PC-9 (cell line): ENCODE measurements around the gene KCNK13. TPM values are rescaled to one million over a fixed set of nuclear protein-coding genes. Genes with fewer than 3 reads are reported as not detected.

Experiments used
- BruUV-seq: library from RNA; stranded (reverse); fragments of 400-500 nt; replicated peaks from 2 replicates; lab custom pipeline; 2021; lab: Mats Ljungman, UMichigan
- CTCF ChIA-PET: fragments of 300-600 bp; sonication (Branson Sonifier 250); formaldehyde crosslinking; loops from one replicate; lab custom pipeline; 2022; ENCODE audit warnings: antibody characterized with exemption; lab: Charles Lee
- POLR2A ChIA-PET: fragments of 300-600 bp; sonication (Branson Sonifier 250); formaldehyde crosslinking; loops from one replicate; lab custom pipeline; 2022; ENCODE audit warnings: antibody characterized with exemption; ENCODE audit not compliant: unreplicated experiment; lab: Charles Lee
- DNase-seq, 2 experiments: peaks; one replicate each; pipeline versions ENCODE4 v3.0.0 to v3.0.0-alpha.2; 2015 to 2022; ENCODE audit warnings: mixed read lengths in 1 of 2
- H2AFZ ChIP-seq: fragments of 200-600 bp; sonication (generic); 2 replicates; pipeline ENCODE4 v1.8.1; 2017; ENCODE audit warnings: antibody characterized with exemption
- H3F3A ChIP-seq: fragments of 200-600 bp; sonication (generic); 2 replicates; pipeline ENCODE4 v1.8.1; 2017; ENCODE audit warnings: antibody characterized with exemption, mild to moderate bottlenecking, low read depth; ENCODE audit not compliant: insufficient read depth
- H3K27ac ChIP-seq: fragments of 200-600 bp; sonication (generic); 2 replicates; pipeline ENCODE4 v1.6.1; 2016; ENCODE audit warnings: mixed run types
- H3K27me3 ChIP-seq: fragments of 200-600 bp; sonication (generic); 2 replicates; pipeline ENCODE4 v1.6.1; 2016; ENCODE audit warnings: low read depth, mixed run types; ENCODE audit not compliant: insufficient read depth
- H3K36me3 ChIP-seq: fragments of 200-600 bp; sonication (generic); 2 replicates; pipeline ENCODE4 v1.6.1; 2016; ENCODE audit warnings: low read depth, mixed run types
- H3K4me1 ChIP-seq: fragments of 200-600 bp; sonication (generic); replicated peaks from 2 replicates; pipeline ENCODE4 v1.6.1; 2016; ENCODE audit warnings: mixed run types; ENCODE audit not compliant: insufficient read depth
- H3K4me2 ChIP-seq: fragments of 200-600 bp; sonication (generic); 2 replicates; pipeline ENCODE4 v1.6.1; 2017; ENCODE audit warnings: mixed run types
- H3K4me3 ChIP-seq: fragments of 200-600 bp; sonication (generic); 2 replicates; pipeline ENCODE4 v1.6.1; 2016; ENCODE audit warnings: mixed run types
- H3K79me2 ChIP-seq: fragments of 200-600 bp; sonication (generic); 2 replicates; pipeline ENCODE4 v1.6.1; 2017; ENCODE audit warnings: low read depth, mixed run types
- H3K9me2 ChIP-seq: fragments of 200-600 bp; sonication (generic); 2 replicates; pipeline ENCODE4 v1.8.1; 2017; ENCODE audit warnings: mild to moderate bottlenecking; ENCODE audit not compliant: insufficient read depth
- H3K9me3 ChIP-seq: fragments of 200-600 bp; sonication (generic); 2 replicates; pipeline ENCODE4 v1.8.1; 2016; ENCODE audit warnings: low read depth; ENCODE audit not compliant: insufficient read depth
- H4K20me1 ChIP-seq: fragments of 200-600 bp; sonication (generic); 2 replicates; pipeline ENCODE4 v1.8.1; 2017; ENCODE audit not compliant: insufficient read depth
- EZH2 ChIP-seq: fragments of 200-600 bp; sonication (generic); IDR thresholded peaks from 2 replicates; pipeline ENCODE4 v1.8.0; 2017; ENCODE audit warnings: antibody characterized with exemption, low read depth
- intact Hi-C: fragments of 100-400 bp; cut with micrococcal nuclease; formaldehyde crosslinking; loops from one replicate; pipeline ENCODE4 v1.10.0; 2022; ENCODE audit not compliant: unreplicated experiment
- total RNA-seq: library from RNA; stranded (reverse); gene quantifications from 2 replicates; pipeline ENCODE4 v1.2.3, GENCODE V29; 2021
- TF ChIP-seq, protein P1 (sequence below): fragments of 200-600 bp; sonication (generic); conservative IDR thresholded peaks from 2 replicates; pipeline ENCODE4 v1.6.1; 2017; ENCODE audit warnings: mixed run types, antibody characterized with exemption, mild to moderate bottlenecking, moderate library complexity

KCNK13 gene
- total RNA-seq, 1 experiment from 2014 or later: not detected

DNA sequence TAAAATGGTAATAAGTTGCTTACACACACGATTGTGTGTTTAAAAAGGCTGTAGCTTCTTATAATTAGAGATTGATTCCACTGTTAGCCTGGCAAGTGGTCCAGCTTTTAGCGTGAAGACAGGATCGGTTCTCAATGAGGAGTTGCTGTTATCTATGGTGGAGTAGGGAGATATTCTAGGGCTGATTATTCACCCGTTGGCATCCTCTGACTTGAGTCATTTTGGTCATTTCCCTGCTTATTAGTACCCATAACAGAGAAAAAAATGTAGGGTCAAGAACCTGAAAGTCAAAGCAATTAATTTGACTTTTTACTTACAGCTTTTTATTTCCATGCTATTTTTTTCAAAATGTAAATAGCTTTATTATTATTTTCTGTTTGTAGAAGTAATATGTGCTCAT lies 76.0 kb downstream of the KCNK13 start:
- H3K4me1 ChIP-seq: peaks cover 15% of the 10 kb centered on the region
- H3K27me3 ChIP-seq: no peaks in the 10 kb centered on the region
- H2AFZ ChIP-seq: no peak overlapping the region
- no peak for TF ChIP-seq EZH2
- ChIA-PET POLR2A (no interaction called here), CTCF (no interaction called here)
- no peaks in the 10 kb centered on the region for H3K9me2 ChIP-seq
- no peak overlapping the region for H3K4me2 ChIP-seq
- no peak for DNase-seq
- no TSS peak for BruUV-seq
- no peaks in the 10 kb centered on the region for H4K20me1 ChIP-seq
- H3K36me3 ChIP-seq: no peaks in the 10 kb centered on the region
- no peak overlapping the region for H3K4me3 ChIP-seq
- H3K9me3 ChIP-seq: no peaks in the 10 kb centered on the region
- no peaks in the 10 kb centered on the region for H3K79me2 ChIP-seq
- H3F3A ChIP-seq: no peaks in the 10 kb centered on the region
- no peak overlapping the region for H3K27ac ChIP-seq
- intact Hi-C loops: no loop called here

DNA sequence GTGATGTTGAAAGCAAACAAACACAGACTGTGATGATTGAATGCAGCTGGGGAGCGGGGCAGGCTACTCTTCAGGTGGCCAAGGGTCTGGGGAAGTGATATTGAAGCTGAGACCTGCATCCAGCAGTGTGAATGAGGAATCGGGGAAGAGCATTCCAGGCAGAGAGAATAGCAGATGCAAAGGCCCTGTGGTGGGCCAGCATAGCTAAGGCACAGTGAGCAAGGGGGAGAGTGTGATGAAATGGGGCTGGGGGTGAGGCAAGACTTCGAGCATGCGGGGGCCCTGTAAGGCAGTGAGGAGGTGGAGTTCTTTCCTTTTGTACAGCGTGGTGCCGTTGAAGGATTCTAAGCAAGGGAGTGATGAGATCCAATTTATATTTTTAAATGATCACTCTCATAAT lies 77.4 kb downstream of the KCNK13 start:
- peaks cover 15% of the 10 kb centered on the region for H3K4me1 ChIP-seq
- H3K9me3 ChIP-seq: no peaks in the 10 kb centered on the region
- no peaks in the 10 kb centered on the region for H3K36me3 ChIP-seq
- no peak for DNase-seq
- POLR2A ChIA-PET: no interaction called here
- H3K9me2 ChIP-seq: no peaks in the 10 kb centered on the region
- BruUV-seq: no TSS peak
- no peak overlapping the region for H2AFZ ChIP-seq
- intact Hi-C loops: no loop called here
- CTCF ChIA-PET: no interaction called here
- H3K27me3 ChIP-seq: no peaks in the 10 kb centered on the region
- H3K27ac ChIP-seq: no peak overlapping the region
- no peak overlapping the region for H3K4me3 ChIP-seq
- H3F3A ChIP-seq: no peaks in the 10 kb centered on the region
- no peak overlapping the region for H3K4me2 ChIP-seq
- no peaks in the 10 kb centered on the region for H4K20me1 ChIP-seq
- H3K79me2 ChIP-seq: no peaks in the 10 kb centered on the region
- TF ChIP-seq, protein P1, sequence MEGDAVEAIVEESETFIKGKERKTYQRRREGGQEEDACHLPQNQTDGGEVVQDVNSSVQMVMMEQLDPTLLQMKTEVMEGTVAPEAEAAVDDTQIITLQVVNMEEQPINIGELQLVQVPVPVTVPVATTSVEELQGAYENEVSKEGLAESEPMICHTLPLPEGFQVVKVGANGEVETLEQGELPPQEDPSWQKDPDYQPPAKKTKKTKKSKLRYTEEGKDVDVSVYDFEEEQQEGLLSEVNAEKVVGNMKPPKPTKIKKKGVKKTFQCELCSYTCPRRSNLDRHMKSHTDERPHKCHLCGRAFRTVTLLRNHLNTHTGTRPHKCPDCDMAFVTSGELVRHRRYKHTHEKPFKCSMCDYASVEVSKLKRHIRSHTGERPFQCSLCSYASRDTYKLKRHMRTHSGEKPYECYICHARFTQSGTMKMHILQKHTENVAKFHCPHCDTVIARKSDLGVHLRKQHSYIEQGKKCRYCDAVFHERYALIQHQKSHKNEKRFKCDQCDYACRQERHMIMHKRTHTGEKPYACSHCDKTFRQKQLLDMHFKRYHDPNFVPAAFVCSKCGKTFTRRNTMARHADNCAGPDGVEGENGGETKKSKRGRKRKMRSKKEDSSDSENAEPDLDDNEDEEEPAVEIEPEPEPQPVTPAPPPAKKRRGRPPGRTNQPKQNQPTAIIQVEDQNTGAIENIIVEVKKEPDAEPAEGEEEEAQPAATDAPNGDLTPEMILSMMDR: no peak
- no peak for TF ChIP-seq EZH2

- TF ChIP-seq, protein P1: no peak
- no peak for TF ChIP-seq EZH2
- H3K9me2 ChIP-seq: no peaks in the 10 kb centered on the region
- H3K9me3 ChIP-seq: no peaks in the 10 kb centered on the region
- peaks cover 15% of the 10 kb centered on the region for H3K4me1 ChIP-seq
- H3K36me3 ChIP-seq: no peaks in the 10 kb centered on the region
- H3K79me2 ChIP-seq: no peaks in the 10 kb centered on the region
- CTCF ChIA-PET: no interaction called here
- no peaks in the 10 kb centered on the region for H3F3A ChIP-seq
- DNase-seq: no peak
- peak overlapping the region; percentile 19; the same call in 1 of the 2 replicates for H3K4me2 ChIP-seq
- H3K4me3 ChIP-seq: no peak overlapping the region
- H4K20me1 ChIP-seq: no peaks in the 10 kb centered on the region
- no TSS peak for BruUV-seq
- intact Hi-C loops: no loop called here
- POLR2A ChIA-PET: no interaction called here
- no peak overlapping the region for H2AFZ ChIP-seq
- H3K27me3 ChIP-seq: no peaks in the 10 kb centered on the region
- H3K27ac ChIP-seq: no peak overlapping the region
Observed at GRCh38 chr14:90140298-90140955, 78.6 kb downstream of the KCNK13 start.

DNA sequence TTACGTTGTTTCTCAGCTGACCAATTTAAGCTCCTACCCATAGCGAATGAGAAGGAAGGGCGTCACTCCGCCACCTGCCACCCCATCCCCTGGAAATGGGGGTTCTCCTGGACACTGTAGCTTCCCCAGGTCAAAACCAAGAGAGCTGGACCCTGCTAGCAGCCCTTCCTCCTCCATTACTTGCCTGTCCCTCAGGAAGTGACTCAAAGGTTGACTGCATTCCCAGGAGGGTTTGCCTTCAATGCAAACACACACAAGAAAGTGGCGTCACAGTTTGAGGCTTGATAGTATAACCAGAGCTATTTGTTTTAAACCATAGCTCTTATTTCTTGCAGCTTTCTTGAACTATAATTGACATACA lies 79.1 kb downstream of the KCNK13 start:
- DNase-seq: peak in 1 of 2 experiments; percentile 53
- Histone ChIP-seq H3K4me3 (no peak overlapping the region), H2AFZ (no peak overlapping the region), H3F3A (no peaks in the 10 kb centered on the region), H3K4me1 (peaks cover 15% of the 10 kb centered on the region), H4K20me1 (no peaks in the 10 kb centered on the region), H3K79me2 (no peaks in the 10 kb centered on the region), H3K27ac (no peak overlapping the region), H3K36me3 (no peaks in the 10 kb centered on the region), H3K4me2 (peak overlapping the region; percentile 19; the same call in 1 of the 2 replicates), H3K27me3 (no peaks in the 10 kb centered on the region), H3K9me2 (no peaks in the 10 kb centered on the region), H3K9me3 (no peaks in the 10 kb centered on the region)
- BruUV-seq: no TSS peak
- TF ChIP-seq, protein P1: no peak
- TF ChIP-seq EZH2: no peak
- CTCF ChIA-PET: no interaction called here
- POLR2A ChIA-PET: no interaction called here
- intact Hi-C loops: no loop called here
